Measurements from ENCODE around the gene THAP3. TPM values are rescaled to one million over a fixed set of nuclear protein-coding genes. Genes with fewer than 3 reads are reported as not detected.

The THAP3 gene
- polyA plus RNA-seq, 3 donors from 2014 or later: 19.4 to 28.4 (median 28.0) TPM

DNA sequence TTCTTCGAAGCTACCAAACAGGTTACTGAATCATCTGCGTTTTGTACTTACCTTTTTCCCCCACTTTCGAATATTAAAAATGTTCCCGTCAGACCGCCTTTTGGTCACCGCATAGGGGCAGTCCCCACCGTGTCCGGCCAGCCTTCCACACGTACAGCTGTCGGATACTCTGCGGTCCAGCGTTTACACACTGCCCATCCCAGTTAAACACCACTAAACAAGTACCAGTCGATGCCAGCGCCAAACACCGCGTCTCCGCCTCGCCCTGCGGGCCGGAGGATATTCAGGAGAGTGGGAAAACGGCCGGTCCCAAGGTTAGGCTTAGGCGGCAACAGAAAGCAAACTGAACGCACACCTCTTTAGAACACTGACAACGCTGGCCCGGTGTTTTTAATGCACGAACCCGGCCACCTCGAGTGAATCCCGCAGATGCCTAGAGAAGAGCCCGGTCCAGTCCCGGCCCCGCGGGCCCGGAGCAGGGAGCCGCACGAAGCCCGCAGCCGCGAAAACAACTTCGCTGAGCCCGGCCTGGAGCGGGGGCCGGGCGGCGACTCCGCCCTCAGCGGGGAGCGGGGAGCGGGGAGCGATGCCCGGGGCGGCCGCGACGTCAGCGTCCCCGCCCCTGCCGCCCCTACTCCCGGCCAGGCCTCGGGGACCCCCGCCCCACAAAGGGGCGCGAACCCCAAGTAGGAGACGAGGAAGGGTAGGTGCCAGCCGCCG is 11.9 kb upstream of the THAP3 start:
- Mint-ChIP-seq H3K9me3 (no peaks in the 10 kb centered on the region), H3K27me3 (ENCODE audit: low read depth in 3 of 3) (peaks cover 5 to 15% (median 9%) of the 10 kb centered on the region in 3 donors), H3K27ac (peak overlapping the region; percentile 88 to 96 (median 90)), H3K4me3 (peak overlapping the region; percentile 89 to 95 (median 91)), H3K4me1 (peaks cover 18 to 25% of the 10 kb centered on the region in 2 donors), H3K36me3 (no peaks in the 10 kb centered on the region)
- DNase-seq: peak in 2 of 3 donors; percentile 26 to 28

DNA sequence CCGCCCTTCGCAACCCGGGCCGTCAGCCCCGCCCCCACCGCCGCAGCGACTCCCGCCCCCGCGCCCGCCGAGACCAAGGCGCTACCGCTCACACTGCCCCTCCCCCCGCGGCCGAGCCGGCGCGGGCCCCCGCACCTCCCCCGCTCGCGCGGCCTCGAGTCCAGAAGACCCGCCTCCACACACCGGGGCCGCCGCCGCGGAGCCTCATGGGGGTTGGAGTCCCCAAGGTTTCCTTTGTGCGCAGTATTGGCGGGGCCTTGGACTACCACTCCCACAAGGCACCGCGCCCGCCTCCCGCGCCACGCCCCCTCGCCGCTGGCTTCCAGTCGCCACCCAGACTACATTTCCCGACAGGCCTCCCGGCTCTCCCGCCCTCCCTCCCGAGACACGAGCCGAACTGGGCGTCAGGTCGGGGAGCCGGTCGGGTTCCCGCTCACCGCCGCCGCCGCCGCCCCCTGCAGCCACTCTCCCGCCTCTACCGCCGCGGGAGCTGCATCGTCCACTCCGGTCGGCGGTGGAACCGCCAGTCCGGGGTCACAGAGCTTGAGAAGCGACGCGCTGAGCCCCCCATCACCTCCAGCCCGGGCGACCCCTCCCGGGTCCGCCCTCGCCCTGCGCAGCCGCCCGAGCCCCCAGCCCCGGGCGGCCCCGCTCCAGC is 11.2 kb upstream of the THAP3 start, which contains the start of gene PHF13:
Gene PHF13, plus strand, starts transcription at position 371 of the 658 bp plus-strand sequence. CDS start 336 bp downstream, outside the sequence.
- Mint-ChIP-seq H3K36me3 (no peaks in the 10 kb centered on the region), H3K27me3 (ENCODE audit: low read depth in 3 of 3) (peaks cover 5 to 15% (median 9%) of the 10 kb centered on the region in 3 donors), H3K27ac (peak within 1 kb of the TSS; percentile 88 to 96 (median 90)), H3K4me1 (peaks cover 18 to 25% of the 10 kb centered on the region in 2 donors), H3K9me3 (no peaks in the 10 kb centered on the region), H3K4me3 (peak within 1 kb of the TSS; percentile 90 to 95 (median 91))
- peak; percentile 99 for DNase-seq

DNA sequence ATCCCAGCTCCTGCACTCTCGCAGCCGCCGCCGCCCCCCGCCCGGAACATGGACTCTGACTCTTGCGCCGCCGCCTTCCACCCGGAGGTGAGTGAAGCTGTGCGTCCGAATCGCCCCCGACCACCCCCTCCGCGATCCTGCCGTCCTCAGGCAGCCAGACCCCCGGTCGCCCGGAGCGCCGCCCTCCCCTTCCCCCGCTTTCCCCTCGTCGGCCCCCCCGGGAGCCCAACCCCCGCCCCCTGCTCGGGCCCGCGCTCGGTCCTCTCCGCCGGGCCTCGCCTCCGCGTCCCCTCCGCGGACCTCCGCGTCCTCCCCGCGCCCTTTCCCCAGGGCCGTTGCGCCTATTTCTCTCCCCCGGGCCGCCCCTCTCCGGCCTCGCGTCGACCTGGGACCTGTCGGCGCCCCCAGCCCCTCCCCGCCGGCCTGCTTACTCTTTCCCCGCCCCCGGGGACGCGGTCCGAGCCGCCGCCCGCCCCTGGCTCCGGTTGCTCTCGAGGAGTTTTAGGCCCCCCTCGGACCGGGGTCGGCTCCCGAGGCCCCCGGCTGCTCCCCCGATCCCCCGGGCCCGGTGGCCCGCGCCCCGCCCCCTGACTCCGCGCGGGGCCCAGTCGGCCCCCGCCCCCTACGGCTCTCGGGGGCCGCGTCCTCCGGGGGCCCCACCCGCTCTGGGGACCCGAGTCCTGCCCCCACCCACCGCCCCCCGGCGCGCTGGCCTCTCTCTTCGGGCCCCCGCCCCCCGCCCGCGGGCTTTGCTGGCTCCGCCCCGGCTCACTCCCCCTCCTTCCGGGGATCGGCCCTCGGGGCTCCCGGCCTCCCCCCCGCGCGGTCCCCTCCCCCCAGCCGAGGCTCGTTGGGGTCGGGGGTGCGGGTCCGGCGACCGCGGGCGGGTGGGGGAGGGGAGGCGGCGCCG is 10.4 kb upstream of the THAP3 start:
- Mint-ChIP-seq H3K36me3 (peaks cover 0 to 4% (median 3%) of the 10 kb centered on the region in 3 donors), H3K4me1 (peaks cover 18 to 25% of the 10 kb centered on the region in 2 donors), H3K27me3 (ENCODE audit: low read depth in 3 of 3) (peaks cover 5 to 15% (median 9%) of the 10 kb centered on the region in 3 donors), H3K9me3 (no peaks in the 10 kb centered on the region), H3K4me3 (peak overlapping the region in 4 of 5 donors; percentile 54 to 92 (median 90)), H3K27ac (no peak overlapping the region)
- peak in 2 of 3 donors; percentile 40 to 43 for DNase-seq

DNA sequence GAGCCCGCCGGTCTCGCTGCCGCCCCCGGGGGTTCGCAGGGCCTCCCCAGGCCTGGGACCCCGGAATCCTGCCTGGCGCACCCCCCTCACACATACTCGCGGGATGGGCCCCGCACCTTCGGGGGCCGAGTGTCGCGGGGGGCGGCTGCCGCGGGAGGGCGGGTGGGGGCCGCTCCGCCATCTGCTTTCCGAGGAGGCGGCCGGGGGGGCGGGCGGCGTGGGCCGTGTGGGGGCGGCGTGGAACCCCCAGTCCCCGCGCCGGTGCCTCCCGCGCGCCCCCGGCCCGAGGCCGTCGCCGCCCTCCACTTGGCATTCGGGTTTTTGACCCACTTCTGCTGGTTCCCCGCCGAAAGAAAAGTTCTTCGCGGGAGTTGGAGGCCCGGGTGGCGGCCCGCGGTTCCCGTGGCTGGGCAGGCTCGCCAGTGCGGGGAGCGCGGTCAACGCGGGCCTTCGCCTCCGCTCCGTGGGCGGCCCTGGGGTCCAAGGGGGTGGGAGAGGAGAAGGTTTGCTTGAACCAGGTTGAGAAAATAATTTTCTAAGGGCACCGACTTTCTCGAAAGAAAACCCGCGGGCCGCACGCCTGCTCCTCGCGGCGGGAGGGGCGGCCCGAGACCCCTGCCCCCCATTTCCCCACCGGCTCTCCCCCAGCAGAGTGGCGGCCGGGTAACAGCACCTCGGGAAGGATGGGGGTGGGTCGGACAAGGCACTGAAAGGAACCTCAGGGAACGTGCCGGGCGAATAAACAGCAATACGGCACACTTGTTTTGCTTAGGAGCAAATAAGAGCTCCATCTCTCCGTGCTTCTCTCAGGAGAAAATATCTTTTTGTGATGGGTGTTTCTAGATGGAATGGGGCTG is 9.5 kb upstream of the THAP3 start:
- Mint-ChIP-seq H3K27me3 (ENCODE audit: low read depth in 3 of 3) (peaks cover 5 to 15% (median 9%) of the 10 kb centered on the region in 3 donors), H3K4me3 (peak overlapping the region; percentile 77 to 84 (median 80)), H3K9me3 (no peaks in the 10 kb centered on the region), H3K27ac (peak overlapping the region in 5 of 6 donors; percentile 13 to 57 (median 51)), H3K4me1 (peaks cover 18 to 25% of the 10 kb centered on the region in 2 donors), H3K36me3 (peaks cover 0 to 6% (median 3%) of the 10 kb centered on the region in 3 donors)
- DNase-seq: peak in 1 of 3 donors; percentile 13

DNA sequence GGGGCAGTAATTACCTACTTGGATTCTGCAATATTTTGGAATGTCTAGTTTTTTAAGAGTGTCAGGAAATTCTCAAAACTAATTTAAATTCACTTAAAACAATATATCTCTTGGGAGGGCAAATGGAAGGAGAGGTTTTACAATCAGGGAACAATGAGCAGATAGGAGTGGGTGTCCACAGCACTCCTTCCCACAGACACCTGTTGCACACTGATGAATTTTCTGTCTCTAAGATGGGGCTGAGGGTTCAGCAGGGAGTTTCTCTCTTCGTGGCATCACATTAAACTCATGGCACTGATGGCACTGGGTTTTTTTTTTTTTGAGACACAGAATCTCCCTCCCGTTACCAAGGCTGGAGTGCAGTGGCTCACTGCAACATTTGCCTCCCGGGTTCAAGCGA is 5.6 kb upstream of the THAP3 start:
- Mint-ChIP-seq H3K4me3 (no peak overlapping the region), H3K27ac (no peak overlapping the region), H3K36me3 (peaks cover 0 to 8% (median 3%) of the 10 kb centered on the region in 3 donors), H3K27me3 (ENCODE audit: low read depth in 3 of 3) (peaks cover 0 to 5% (median 2%) of the 10 kb centered on the region in 3 donors), H3K4me1 (peaks cover 6 to 8% of the 10 kb centered on the region in 2 donors), H3K9me3 (no peaks in the 10 kb centered on the region)
- no peak for DNase-seq

DNA sequence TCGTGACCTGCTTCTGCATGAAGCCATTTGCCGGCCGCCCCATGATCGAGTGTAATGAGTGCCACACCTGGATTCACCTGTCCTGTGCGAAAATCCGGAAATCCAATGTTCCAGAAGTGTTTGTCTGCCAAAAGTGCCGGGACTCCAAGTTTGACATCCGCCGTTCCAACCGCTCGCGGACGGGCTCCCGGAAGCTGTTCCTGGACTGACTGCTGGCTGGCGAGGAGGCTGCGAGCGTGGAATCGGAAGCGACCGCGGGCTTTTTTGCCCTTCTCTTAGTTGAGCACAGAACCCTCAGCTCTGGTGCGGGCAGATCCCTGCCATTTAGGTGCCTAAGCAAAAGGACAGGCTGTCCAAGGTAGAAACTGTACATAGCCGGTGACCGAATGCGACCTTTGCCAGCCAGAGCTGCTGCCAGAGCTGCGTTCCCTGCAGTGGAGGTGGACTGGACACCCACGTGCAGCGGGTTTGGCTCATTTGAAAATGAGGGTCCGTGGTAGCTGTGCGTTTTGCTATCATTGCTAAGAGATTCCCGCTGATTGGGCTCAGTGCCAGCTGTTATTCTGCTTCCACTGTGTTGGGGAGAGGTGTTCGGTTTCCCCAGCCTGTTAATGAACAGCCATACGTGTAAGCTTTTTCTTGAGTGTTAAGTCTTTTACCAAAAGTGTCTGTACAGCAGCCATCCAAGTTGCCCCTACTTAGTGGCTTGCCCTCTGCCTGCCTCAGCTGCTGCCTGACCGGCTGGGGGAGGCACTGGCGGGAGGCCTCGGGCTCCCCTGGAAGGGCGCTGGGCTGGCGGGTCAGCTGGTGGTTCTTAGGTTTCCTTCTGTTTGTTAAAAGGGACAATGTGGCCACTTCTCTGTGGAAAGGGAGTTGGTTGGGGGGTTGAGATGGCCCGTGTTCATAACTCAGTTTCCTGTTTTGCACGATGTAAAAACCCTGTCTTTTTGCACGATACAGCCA is 3.0 kb upstream of the THAP3 start:
- no peak for DNase-seq
- peaks cover 0 to 8% (median 3%) of the 10 kb centered on the region in 3 donors for H3K36me3 Mint-ChIP-seq
- no peak overlapping the region for H3K27ac Mint-ChIP-seq
- peaks cover 11 to 18% of the 10 kb centered on the region in 2 donors for H3K4me1 Mint-ChIP-seq
- H3K27me3 Mint-ChIP-seq (ENCODE audit: low read depth in 3 of 3): no peaks in the 10 kb centered on the region
- H3K4me3 Mint-ChIP-seq: no peak overlapping the region
- no peaks in the 10 kb centered on the region for H3K9me3 Mint-ChIP-seq

DNA sequence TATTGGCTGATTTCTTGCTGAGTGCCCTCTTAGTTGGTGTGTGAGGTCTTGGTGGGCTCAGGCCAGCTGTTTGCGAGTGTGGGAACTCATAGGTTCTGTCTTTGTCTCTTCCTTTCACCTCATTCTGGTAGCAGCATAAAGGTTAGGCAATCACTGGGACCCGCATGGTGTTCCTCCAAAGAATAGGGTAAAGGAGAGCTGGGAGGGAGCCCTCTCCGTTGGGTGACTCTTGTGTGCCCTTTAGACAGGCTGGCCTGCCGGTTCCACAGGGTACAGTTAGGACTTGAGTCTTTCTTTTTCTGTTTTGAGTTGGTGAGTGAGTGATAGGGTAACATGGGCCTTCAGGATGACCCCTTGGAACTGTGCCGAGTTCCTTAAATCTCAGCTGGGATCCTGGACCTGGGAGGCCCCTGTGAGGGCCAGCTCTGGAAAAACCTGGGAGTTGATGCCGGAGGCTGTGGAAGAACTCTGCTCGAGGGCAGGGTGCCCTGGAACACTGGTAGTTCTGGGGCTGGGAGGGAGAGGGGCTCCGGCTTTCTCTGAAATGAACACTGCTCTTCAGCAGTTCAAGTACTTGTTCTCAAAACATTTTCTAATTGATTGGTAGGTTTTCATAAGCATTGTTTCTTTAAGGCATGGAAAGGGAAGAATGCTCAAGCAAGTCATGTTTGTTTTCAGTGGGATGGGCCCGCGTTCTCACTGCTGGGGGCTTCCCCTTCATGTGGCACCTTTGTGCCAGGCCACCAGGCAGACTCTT is 2.1 kb upstream of the THAP3 start:
- no peaks in the 10 kb centered on the region for H3K27me3 Mint-ChIP-seq (ENCODE audit: low read depth in 3 of 3)
- H3K4me1 Mint-ChIP-seq: peaks cover 18 to 24% of the 10 kb centered on the region in 2 donors
- no peak for DNase-seq
- no peaks in the 10 kb centered on the region for H3K9me3 Mint-ChIP-seq
- H3K27ac Mint-ChIP-seq: peak overlapping the region in 1 of 6 donors; percentile 49
- peak overlapping the region in 2 of 5 donors; percentile 22 to 38 for H3K4me3 Mint-ChIP-seq
- H3K36me3 Mint-ChIP-seq: peaks cover 0 to 8% (median 3%) of the 10 kb centered on the region in 3 donors

DNA sequence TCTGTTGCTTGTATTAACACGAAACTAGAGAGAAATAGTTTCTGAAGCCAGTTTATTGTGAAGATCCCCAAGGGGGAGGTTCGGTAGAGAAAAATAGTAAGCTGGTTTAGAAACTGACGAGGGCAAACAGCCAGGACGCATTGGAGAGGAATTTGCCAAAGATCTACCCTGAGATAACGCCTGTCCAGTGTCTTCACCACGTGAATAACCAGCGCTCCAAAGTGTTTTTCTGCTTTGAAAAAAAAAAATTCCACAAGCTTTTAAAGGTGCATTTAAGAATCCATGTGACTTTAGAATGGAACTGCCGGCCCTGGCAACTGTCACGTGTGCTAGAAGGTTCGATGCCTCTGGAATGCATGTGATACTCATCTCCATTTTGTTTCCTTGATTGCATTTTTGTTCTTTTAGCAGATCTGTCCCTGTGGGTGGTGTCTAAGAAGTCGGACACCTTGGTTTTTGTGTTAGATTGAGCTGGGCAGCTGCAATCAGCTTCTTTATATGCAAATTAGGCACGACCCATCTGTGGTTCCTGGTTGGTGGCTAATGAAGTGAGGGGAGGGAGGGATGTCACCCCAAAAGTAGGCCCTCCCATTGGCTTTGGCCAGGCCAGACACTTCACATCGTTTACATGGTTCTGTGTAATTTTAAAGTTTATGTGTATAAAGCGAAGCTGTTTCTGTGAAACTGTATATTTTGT is 1.3 kb upstream of the THAP3 start:
- Mint-ChIP-seq H3K36me3 (peaks cover 0 to 8% (median 3%) of the 10 kb centered on the region in 3 donors), H3K27me3 (ENCODE audit: low read depth in 3 of 3) (no peaks in the 10 kb centered on the region), H3K4me1 (peaks cover 23 to 29% of the 10 kb centered on the region in 2 donors), H3K27ac (peak overlapping the region in 1 of 6 donors; percentile 39), H3K9me3 (no peaks in the 10 kb centered on the region), H3K4me3 (peak overlapping the region in 2 of 5 donors; percentile 3 to 6)
- DNase-seq: no peak

DNA sequence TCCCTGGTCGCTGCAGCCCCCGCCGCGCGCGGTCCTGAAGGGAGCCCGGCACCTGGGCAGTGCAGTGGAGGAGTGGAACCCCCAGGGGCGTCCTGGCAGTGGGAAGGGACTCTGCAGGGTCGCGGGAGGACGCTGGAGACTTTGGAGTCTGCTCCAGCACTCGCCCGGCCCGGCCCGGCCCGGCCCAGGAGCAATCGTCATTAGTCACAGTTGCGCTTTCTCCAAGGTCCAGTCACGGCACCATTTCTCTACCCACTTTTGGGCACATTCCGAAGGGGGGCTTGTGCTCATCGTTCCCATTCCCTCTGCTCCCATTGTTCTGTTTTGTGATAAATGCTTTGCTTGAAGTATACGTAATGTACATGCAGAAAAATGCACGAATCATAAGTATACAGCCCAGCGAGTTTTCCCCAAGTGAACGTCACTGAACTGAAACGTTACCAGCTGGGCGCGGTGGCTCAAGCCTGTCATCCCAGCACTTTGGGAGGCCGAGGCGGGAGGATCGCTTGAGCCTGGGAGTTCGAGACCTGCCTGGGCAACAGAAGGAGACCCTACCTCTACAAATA is 999 bp downstream of the THAP3 start:
- Mint-ChIP-seq H3K4me3 (peak overlapping the region; percentile 87 to 93 (median 88)), H3K4me1 (peaks cover 23 to 31% of the 10 kb centered on the region in 2 donors), H3K36me3 (peaks cover 0 to 4% (median 3%) of the 10 kb centered on the region in 3 donors), H3K27me3 (ENCODE audit: low read depth in 3 of 3) (peaks cover 0 to 2% (median 0%) of the 10 kb centered on the region in 3 donors), H3K27ac (peak overlapping the region in 5 of 6 donors; percentile 60 to 88 (median 76)), H3K9me3 (no peaks in the 10 kb centered on the region)
- DNase-seq: no peak

DNA sequence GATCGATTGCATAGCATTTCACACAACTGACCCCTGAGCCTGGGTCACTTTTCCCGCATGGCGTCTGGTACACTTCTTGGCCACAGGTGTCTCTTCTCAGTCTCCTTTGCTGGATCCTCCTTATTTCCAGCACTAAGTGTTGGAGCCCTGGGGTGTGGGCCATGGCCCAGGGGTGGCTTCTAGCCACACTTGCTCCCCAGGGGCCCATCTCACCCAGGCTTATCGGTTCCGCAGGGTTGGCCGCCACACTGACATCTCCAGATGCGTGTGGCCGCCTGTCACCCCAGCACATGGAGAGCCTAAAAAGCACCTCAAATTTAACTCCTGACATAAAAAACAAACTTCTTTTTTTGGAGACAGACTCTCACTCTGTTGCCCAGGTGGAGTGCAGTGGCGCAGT is 2.4 kb downstream of the THAP3 start:
- Mint-ChIP-seq H3K4me1 (peaks cover 23 to 31% of the 10 kb centered on the region in 2 donors), H3K9me3 (no peaks in the 10 kb centered on the region), H3K4me3 (peak overlapping the region; percentile 30 to 93 (median 88)), H3K27ac (peak overlapping the region in 1 of 6 donors; percentile 30), H3K36me3 (peaks cover 0 to 4% (median 3%) of the 10 kb centered on the region in 3 donors), H3K27me3 (ENCODE audit: low read depth in 3 of 3) (peaks cover 0 to 2% (median 0%) of the 10 kb centered on the region in 3 donors)
- DNase-seq: no peak

All from immature natural killer cell (primary cell).